ENCODE measurements around the gene DMWD. TPM values are rescaled to one million over a fixed set of nuclear protein-coding genes. Genes with fewer than 3 reads are reported as not detected.

Gene DMWD
- total RNA-seq, 4 donors from 2014 or later: 41.5 to 75.5 (median 59.4) TPM

DNA sequence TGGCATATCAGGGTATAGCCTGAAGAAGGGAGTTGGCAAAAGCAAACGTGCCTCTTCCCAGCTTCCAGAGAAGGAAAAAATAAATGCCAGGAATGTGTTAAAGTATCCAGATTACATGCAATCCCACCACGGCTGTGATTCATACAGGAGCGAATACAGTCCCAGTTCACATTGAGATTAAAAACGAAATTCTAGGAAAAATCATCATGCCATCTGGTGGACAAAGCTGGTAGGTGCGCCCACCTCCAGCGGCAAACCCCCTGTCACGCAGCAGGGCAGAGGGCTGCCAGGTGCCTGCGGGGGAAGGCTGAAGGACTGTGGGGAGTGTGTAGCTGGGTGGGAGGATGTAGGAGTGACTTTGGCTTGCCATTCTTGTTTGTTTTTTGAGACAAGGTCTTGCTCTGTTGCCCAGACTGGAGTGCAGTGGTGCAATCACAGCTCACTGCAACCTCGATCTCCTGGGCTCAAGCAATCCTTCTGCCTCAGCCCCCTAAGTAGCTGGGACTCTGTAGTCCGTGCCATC is 6.4 kb upstream of the DMWD start:
- H3K9me3 ChIP-seq: no peaks in the 10 kb centered on the region
- peak overlapping the region in 1 of 4 donors; percentile 1 for H3K27ac ChIP-seq
- no peaks in the 10 kb centered on the region for H3K27me3 ChIP-seq
- H3K4me3 ChIP-seq: no peak overlapping the region
- TF ChIP-seq, protein P1, sequence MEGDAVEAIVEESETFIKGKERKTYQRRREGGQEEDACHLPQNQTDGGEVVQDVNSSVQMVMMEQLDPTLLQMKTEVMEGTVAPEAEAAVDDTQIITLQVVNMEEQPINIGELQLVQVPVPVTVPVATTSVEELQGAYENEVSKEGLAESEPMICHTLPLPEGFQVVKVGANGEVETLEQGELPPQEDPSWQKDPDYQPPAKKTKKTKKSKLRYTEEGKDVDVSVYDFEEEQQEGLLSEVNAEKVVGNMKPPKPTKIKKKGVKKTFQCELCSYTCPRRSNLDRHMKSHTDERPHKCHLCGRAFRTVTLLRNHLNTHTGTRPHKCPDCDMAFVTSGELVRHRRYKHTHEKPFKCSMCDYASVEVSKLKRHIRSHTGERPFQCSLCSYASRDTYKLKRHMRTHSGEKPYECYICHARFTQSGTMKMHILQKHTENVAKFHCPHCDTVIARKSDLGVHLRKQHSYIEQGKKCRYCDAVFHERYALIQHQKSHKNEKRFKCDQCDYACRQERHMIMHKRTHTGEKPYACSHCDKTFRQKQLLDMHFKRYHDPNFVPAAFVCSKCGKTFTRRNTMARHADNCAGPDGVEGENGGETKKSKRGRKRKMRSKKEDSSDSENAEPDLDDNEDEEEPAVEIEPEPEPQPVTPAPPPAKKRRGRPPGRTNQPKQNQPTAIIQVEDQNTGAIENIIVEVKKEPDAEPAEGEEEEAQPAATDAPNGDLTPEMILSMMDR (IDR thresholded peaks at IDR 0.05): peak in 3 of 4 experiments; percentile 89 to 93 (median 91)
- TF ChIP-seq EP300 (IDR thresholded peaks at IDR 0.05): no peak
- TF ChIP-seq POLR2A (IDR thresholded peaks at IDR 0.05): no peak
- peak; percentile 38 for TF ChIP-seq POLR2AphosphoS5 (IDR thresholded peaks at IDR 0.05)
- WGBS, 2 donors (ENCODE audit: low coverage in 1 of 2): 7 to 13% methylated on average over 9 to 10 of the region's 10 CpGs
- H3K36me3 ChIP-seq: no peaks in the 10 kb centered on the region
- peaks cover 0 to 13% (median 3%) of the 10 kb centered on the region in 3 donors for H3K4me1 ChIP-seq
- ATAC-seq: peak; percentile 82

DNA sequence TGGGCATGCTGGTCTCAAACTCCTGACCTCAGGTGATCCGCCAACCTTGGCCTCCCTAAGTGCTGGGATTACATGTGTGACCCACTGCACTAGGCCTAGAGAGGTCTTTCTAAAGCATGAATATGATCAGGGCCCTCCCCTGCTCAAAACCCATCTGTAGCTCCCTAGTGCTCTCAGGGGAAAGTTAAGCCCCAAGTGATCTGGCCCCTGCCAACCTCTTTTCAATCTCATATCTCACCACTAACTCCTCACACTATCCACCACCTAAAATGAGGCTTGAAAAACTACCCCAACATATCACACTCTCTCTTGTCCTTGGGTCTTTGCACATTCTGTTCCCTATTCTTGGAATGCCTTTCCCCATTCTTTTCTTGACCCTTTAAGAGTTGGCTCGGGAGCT is 2.0 kb upstream of the DMWD start:
- peaks cover 3 to 38% (median 20%) of the 10 kb centered on the region in 3 donors for H3K4me1 ChIP-seq
- H3K27me3 ChIP-seq: no peaks in the 10 kb centered on the region
- no peak overlapping the region for H3K27ac ChIP-seq
- no peak overlapping the region for H3K4me3 ChIP-seq
- H3K36me3 ChIP-seq: peaks cover 0 to 15% of the 10 kb centered on the region in 2 donors
- ATAC-seq: no peak
- TF ChIP-seq, protein P1 (IDR thresholded peaks at IDR 0.05): no peak
- no peak for TF ChIP-seq EP300 (IDR thresholded peaks at IDR 0.05)
- TF ChIP-seq POLR2A (IDR thresholded peaks at IDR 0.05): no peak
- TF ChIP-seq POLR2AphosphoS5 (IDR thresholded peaks at IDR 0.05): no peak
- H3K9me3 ChIP-seq: no peaks in the 10 kb centered on the region
- WGBS, 2 donors (ENCODE audit: low coverage in 1 of 2): 82% methylated on average over 2 of the region's 2 CpGs; no CpG with 5 or more reads in 1 of the 2 donors

DNA sequence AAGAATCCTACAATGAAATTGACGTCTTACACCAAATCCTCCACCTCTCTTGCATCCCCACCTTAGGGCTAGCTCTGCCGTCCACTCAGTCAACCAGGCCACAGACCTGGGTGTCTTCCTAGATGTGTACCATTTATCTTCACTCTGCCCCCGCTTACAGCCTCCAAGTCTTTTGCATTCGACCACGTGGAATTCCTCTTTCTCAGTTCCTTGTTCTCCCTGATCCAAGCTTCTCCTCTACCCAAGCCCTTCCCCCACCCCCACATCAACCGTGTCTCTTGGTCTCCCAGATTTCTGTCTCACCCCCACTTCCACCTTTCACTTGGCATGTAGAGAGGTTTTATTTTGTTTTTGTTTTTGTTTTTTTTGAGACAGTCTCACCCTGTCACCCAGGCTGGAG is 1.2 kb upstream of the DMWD start:
- 43 to 54% methylated on average over 4 to 6 of the region's 6 CpGs for WGBS, 2 donors (ENCODE audit: low coverage in 1 of 2)
- H3K36me3 ChIP-seq: peaks cover 0 to 22% of the 10 kb centered on the region in 2 donors
- no peak overlapping the region for H3K4me3 ChIP-seq
- TF ChIP-seq EP300 (IDR thresholded peaks at IDR 0.05): no peak
- TF ChIP-seq, protein P1 (IDR thresholded peaks at IDR 0.05): no peak
- TF ChIP-seq POLR2A (IDR thresholded peaks at IDR 0.05): no peak
- TF ChIP-seq POLR2AphosphoS5 (IDR thresholded peaks at IDR 0.05): no peak
- H3K4me1 ChIP-seq: peaks cover 3 to 31% (median 17%) of the 10 kb centered on the region in 3 donors
- no peak for ATAC-seq
- no peak overlapping the region for H3K27ac ChIP-seq
- no peaks in the 10 kb centered on the region for H3K9me3 ChIP-seq
- H3K27me3 ChIP-seq: no peaks in the 10 kb centered on the region

DNA sequence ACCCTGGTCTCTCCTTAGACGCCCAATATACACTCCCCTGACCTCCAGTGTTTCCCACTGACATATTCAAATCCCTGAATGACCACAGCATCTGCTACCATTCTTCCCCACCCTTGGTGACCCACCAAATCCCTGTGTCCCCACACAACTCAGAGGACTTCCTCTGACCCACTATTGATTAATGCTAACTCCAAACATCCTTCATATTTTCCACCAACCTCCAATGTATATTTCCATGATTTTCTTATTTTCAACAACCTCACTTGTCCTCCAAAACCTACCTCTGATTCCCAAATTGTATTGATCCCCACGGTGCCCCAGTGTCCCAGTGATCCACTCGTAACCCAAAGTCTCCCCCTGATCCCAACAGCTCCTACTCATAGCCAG is 526 bp upstream of the DMWD start:
- peak overlapping the region in 3 of 4 donors; percentile 32 to 90 (median 67) for H3K27ac ChIP-seq
- peak overlapping the region in 1 of 2 donors; percentile 88 for H3K4me3 ChIP-seq
- no peaks in the 10 kb centered on the region for H3K9me3 ChIP-seq
- H3K27me3 ChIP-seq: no peaks in the 10 kb centered on the region
- peaks cover 3 to 27% (median 17%) of the 10 kb centered on the region in 3 donors for H3K4me1 ChIP-seq
- no peak for TF ChIP-seq POLR2AphosphoS5 (IDR thresholded peaks at IDR 0.05)
- ATAC-seq: no peak
- peaks cover 0 to 30% of the 10 kb centered on the region in 2 donors for H3K36me3 ChIP-seq
- 33 to 45% methylated on average over 3 of the region's 3 CpGs for WGBS, 2 donors (ENCODE audit: low coverage in 1 of 2)

DNA sequence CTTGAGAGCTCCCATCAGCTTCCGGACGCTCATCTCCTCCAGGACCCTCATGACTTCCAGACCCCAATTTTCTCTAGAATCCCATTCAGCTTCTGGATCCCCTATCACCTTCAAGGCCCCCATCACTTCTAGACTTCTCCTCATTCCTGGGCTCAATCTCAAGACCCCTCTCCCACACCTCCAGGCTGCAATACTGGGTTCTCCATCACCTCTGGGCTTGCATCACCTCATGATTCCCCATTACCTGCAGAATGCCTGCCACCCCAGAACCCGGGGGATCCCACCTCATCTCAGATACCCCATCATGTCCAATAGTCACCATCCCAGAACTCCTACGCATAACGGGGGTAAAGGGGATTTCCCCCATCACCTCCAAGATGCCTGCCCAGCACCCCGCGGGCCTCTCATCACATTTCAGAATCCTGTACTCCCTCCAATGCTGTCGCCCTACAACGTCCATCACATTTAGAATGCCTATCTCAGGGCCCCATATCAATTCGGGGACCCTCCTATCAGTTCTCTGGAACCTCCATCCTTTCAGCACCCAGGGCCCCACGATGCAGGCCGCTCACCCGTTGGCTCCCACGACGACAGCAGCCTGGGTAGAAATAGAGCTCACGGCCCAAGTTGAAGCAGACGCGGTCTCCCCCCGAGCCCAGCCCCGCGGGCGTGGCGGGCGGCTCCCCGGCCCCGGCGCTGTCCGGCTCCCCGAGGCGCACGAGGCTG is 738 bp downstream of the DMWD start:
- Histone ChIP-seq H3K9me3 (no peaks in the 10 kb centered on the region), H3K4me3 (peak overlapping the region; percentile 51 to 88), H3K27me3 (no peaks in the 10 kb centered on the region), H3K27ac (peak overlapping the region in 3 of 4 donors; percentile 86 to 95 (median 90)), H3K4me1 (peaks cover 3 to 27% (median 17%) of the 10 kb centered on the region in 3 donors), H3K36me3 (peaks cover 0 to 42% of the 10 kb centered on the region in 2 donors)
- no peak for TF ChIP-seq POLR2AphosphoS5 (IDR thresholded peaks at IDR 0.05)
- TF ChIP-seq, protein P1 (IDR thresholded peaks at IDR 0.05): no peak
- WGBS, 2 donors (ENCODE audit: low coverage in 1 of 2): 9 to 26% methylated on average over 6 to 10 of the region's 31 CpGs
- ATAC-seq: no peak
